H9 (cell line): ENCODE data around the gene CDKAL1. TPM values are rescaled to one million over a fixed set of nuclear protein-coding genes. Genes with fewer than 3 reads are reported as not detected.

Source experiments
- DNase-seq: peaks from one replicate; pipeline ENCODE4 v3.0.0-alpha.2; 2017
- H2AFZ ChIP-seq: one replicate; pipeline ENCODE4 v1.6.1; 2013; ENCODE audit warnings: mild to moderate bottlenecking, low read length, control low read depth, moderate library complexity
- H2AK5ac ChIP-seq: 2 replicates; pipeline ENCODE4 v1.6.1; 2013; ENCODE audit warnings: low read length, control low read depth, mixed read lengths; ENCODE audit not compliant: insufficient read length
- H2BK120ac ChIP-seq: one replicate; pipeline ENCODE4 v1.6.1; 2013; ENCODE audit warnings: low read depth, mild to moderate bottlenecking, low read length, control low read depth, inconsistent platforms; ENCODE audit not compliant: poor library complexity, severe bottlenecking
- H2BK12ac ChIP-seq: 2 replicates; pipeline ENCODE4 v1.6.1; 2013; ENCODE audit warnings: low read length, control low read depth, mixed read lengths, low read depth; ENCODE audit not compliant: insufficient read length
- H2BK15ac ChIP-seq: 2 replicates; pipeline ENCODE4 v1.6.1; 2013; ENCODE audit warnings: low read depth, low read length, control low read depth
- H2BK20ac ChIP-seq: one replicate; pipeline ENCODE4 v1.6.1; 2013; ENCODE audit warnings: low read depth, mild to moderate bottlenecking, low read length, control low read depth, inconsistent platforms; ENCODE audit not compliant: poor library complexity, severe bottlenecking
- H2BK5ac ChIP-seq: 2 replicates; pipeline ENCODE4 v1.6.1; 2013; ENCODE audit warnings: low read length, control low read depth, mixed read lengths; ENCODE audit not compliant: insufficient read length
- H3K14ac ChIP-seq: 2 replicates; pipeline ENCODE4 v1.6.1; 2013; ENCODE audit warnings: low read length, control low read depth; ENCODE audit not compliant: insufficient read depth
- H3K18ac ChIP-seq: 2 replicates; pipeline ENCODE4 v1.6.1; 2013; ENCODE audit warnings: low read depth, mild to moderate bottlenecking, mixed read lengths, low read length, control low read depth; ENCODE audit not compliant: insufficient read length
- H3K23ac ChIP-seq: 2 replicates; pipeline ENCODE4 v1.6.1; 2013; ENCODE audit warnings: low read length, control low read depth, mixed read lengths, low read depth; ENCODE audit not compliant: insufficient read length
- H3K23me2 ChIP-seq: 2 replicates; pipeline ENCODE4 v1.6.1; 2013; ENCODE audit warnings: low read depth, mild to moderate bottlenecking, mixed read lengths, low read length, control low read depth; ENCODE audit not compliant: insufficient read length, poor library complexity, severe bottlenecking
- H3K27ac ChIP-seq: 2 replicates; pipeline ENCODE4 v1.5.1; 2013; ENCODE audit warnings: low read length, control low read depth, mixed read lengths, low read depth; ENCODE audit not compliant: insufficient read length
- H3K27me3 ChIP-seq: 2 replicates; pipeline ENCODE4 v1.6.1; 2013; ENCODE audit warnings: low read length, control low read depth, inconsistent platforms; ENCODE audit not compliant: insufficient read depth
- H3K4ac ChIP-seq: 2 replicates; pipeline ENCODE4 v1.6.1; 2013; ENCODE audit warnings: low read depth, mild to moderate bottlenecking, control low read depth, inconsistent platforms, low read length, moderate library complexity
- H3K4me1 ChIP-seq: 2 replicates; pipeline ENCODE4 v1.6.1; 2013; ENCODE audit warnings: low read length, control low read depth, inconsistent platforms; ENCODE audit not compliant: insufficient read depth
- H3K4me2 ChIP-seq: 2 replicates; pipeline ENCODE4 v1.6.1; 2013; ENCODE audit warnings: low read length, control low read depth, mixed read lengths; ENCODE audit not compliant: insufficient read length, insufficient read depth
- H3K56ac ChIP-seq: 2 replicates; pipeline ENCODE4 v1.6.1; 2013; ENCODE audit warnings: low read depth, mild to moderate bottlenecking, mixed read lengths, low read length, control low read depth; ENCODE audit not compliant: insufficient read length
- H3K79me1 ChIP-seq: 2 replicates; pipeline ENCODE4 v1.6.1; 2013; ENCODE audit warnings: low read depth, mild to moderate bottlenecking, moderate library complexity, low read length, control low read depth, inconsistent platforms; ENCODE audit not compliant: insufficient read depth, poor library complexity, severe bottlenecking
- H3K79me2 ChIP-seq: 2 replicates; pipeline ENCODE4 v1.6.1; 2013; ENCODE audit warnings: low read length, control low read depth, inconsistent platforms; ENCODE audit not compliant: insufficient read depth
- H3K9ac ChIP-seq: 2 replicates; pipeline ENCODE4 v1.6.1; 2013; ENCODE audit warnings: low read length, control low read depth, mixed read lengths; ENCODE audit not compliant: insufficient read length; ENCODE audit errors: extremely low read depth
- H3K9me3 ChIP-seq: one replicate; pipeline ENCODE4 v1.6.1; 2013; ENCODE audit warnings: low read depth, low read length, inconsistent platforms; ENCODE audit not compliant: control insufficient read depth
- H3T11ph ChIP-seq: one replicate; pipeline ENCODE4 v1.6.1; 2013; ENCODE audit warnings: mild to moderate bottlenecking, low read length, control low read depth, inconsistent platforms
- H4K20me1 ChIP-seq: one replicate; pipeline ENCODE4 v1.6.1; 2013; ENCODE audit not compliant: control insufficient read depth, insufficient read length, insufficient read depth
- H4K5ac ChIP-seq: 2 replicates; pipeline ENCODE4 v1.6.1; 2013; ENCODE audit warnings: low read depth, mild to moderate bottlenecking, mixed read lengths, low read length, control low read depth; ENCODE audit not compliant: insufficient read length
- H4K8ac ChIP-seq: replicated peaks from 2 replicates; pipeline ENCODE4 v1.6.1; 2013; ENCODE audit warnings: low read length, control low read depth, mixed read lengths, low read depth; ENCODE audit not compliant: insufficient read length
- H4K91ac ChIP-seq: 2 replicates; pipeline ENCODE4 v1.6.1; 2013; ENCODE audit warnings: low read depth, mild to moderate bottlenecking, moderate library complexity, mixed read lengths, low read length, control low read depth; ENCODE audit not compliant: insufficient read length
- H3K27ac Mint-ChIP-seq, 3 experiments: 2 replicates in 2 of 3; 3 replicates in 1 of 3; pipeline ENCODE4 v1.8.0; 2020 to 2021; ENCODE audit warnings: mixed read lengths in 3 of 3, mild to moderate bottlenecking in 1 of 3, moderate library complexity in 1 of 3
- H3K27me3 Mint-ChIP-seq: 2 replicates; pipeline ENCODE4 v1.8.0; 2021; ENCODE audit warnings: low read depth, mild to moderate bottlenecking, moderate library complexity, mixed read lengths
- H3K36me3 Mint-ChIP-seq, 3 experiments: 2 replicates in 2 of 3; 3 replicates in 1 of 3; pipeline ENCODE4 v1.8.0; 2020 to 2021; ENCODE audit warnings: low read depth in 3 of 3, mixed read lengths in 3 of 3; ENCODE audit not compliant: insufficient read depth in 1 of 3
- H3K4me1 Mint-ChIP-seq, 2 experiments: 2 replicates each; pipeline ENCODE4 v1.8.0; 2020; ENCODE audit warnings: mixed read lengths in 2 of 2
- H3K4me3 Mint-ChIP-seq, 2 experiments: 2 replicates in 1 of 2; 3 replicates in 1 of 2; pipeline ENCODE4 v1.8.0; 2020 to 2021; ENCODE audit warnings: mild to moderate bottlenecking in 2 of 2, mixed read lengths in 2 of 2, moderate library complexity in 1 of 2
- H3K9me3 Mint-ChIP-seq, 2 experiments: 2 replicates in 1 of 2; 3 replicates in 1 of 2; pipeline ENCODE4 v1.8.0; 2020; ENCODE audit warnings: mild to moderate bottlenecking in 2 of 2, mixed read lengths in 2 of 2, moderate library complexity in 1 of 2
- CTCF ChIP-seq: fragments of 200-600 bp; sonication (generic); conservative IDR thresholded peaks from 3 replicates; pipeline ENCODE4 v1.8.0; 2021; ENCODE audit warnings: antibody characterized with exemption, mild to moderate bottlenecking
- WGBS: extraction: QIAGEN DNeasy Blood & Tissue Kit; methylation state at CpG from one replicate; pipeline ENCODE4 v1.1.7; 2013; ENCODE audit warnings: missing lambda C conversion rate, low lambda C conversion rate, mixed read lengths; ENCODE audit not compliant: insufficient read length; ENCODE audit errors: extremely low coverage; 5-methylcytosine and 5-hydroxymethylcytosine counted together
- total RNA-seq: library from RNA; stranded (reverse); gene quantifications from 2 replicates; pipeline ENCODE4 v1.2.1, GENCODE V29; 2021

CDKAL1 gene
- total RNA-seq, 1 experiment from 2014 or later, result 23.0 TPM

GRCh38 chr6:20737912-20738311, 203.7 kb downstream of the CDKAL1 start:
- DNase-seq, result no peak
- no CpG with 5 or more reads among the region's 3 CpGs for WGBS
- no peak overlapping the region for H2BK120ac ChIP-seq

More at GRCh38 chr6:20737912-20738311, 203.7 kb downstream of the CDKAL1 start:
- no peaks in the 10 kb centered on the region for H4K20me1 ChIP-seq
- H3K14ac ChIP-seq, result no peak overlapping the region
- H3K79me2 ChIP-seq, result no peaks in the 10 kb centered on the region
- H4K5ac ChIP-seq, result no peak overlapping the region
- no peaks in the 10 kb centered on the region for H3K9me3 Mint-ChIP-seq
- no peaks in the 10 kb centered on the region for H3K79me1 ChIP-seq
- H3K23me2 ChIP-seq, result no peaks in the 10 kb centered on the region
- no peak overlapping the region for H2BK5ac ChIP-seq
- H3K4me1 Mint-ChIP-seq, result peaks cover 4% of the 10 kb centered on the region in 2 experiments; a peak in 3 of 4 replicates
- H2BK12ac ChIP-seq, result no peak overlapping the region
- no peak overlapping the region for H2AFZ ChIP-seq
- H3K18ac ChIP-seq, result no peak overlapping the region
- H4K8ac ChIP-seq, result no peak overlapping the region
- no peak overlapping the region for H3K27ac ChIP-seq
- H3K9me3 ChIP-seq, result no peaks in the 10 kb centered on the region
- no peak overlapping the region for H2BK20ac ChIP-seq
- no peak overlapping the region for H3K23ac ChIP-seq
- H3K4me1 ChIP-seq, result peaks cover 2% of the 10 kb centered on the region; the same call in 1 of the 2 replicates
- H3K27me3 ChIP-seq, result no peaks in the 10 kb centered on the region
- H3K4me2 ChIP-seq, result no peak overlapping the region
- H3K27ac Mint-ChIP-seq, result no peak overlapping the region
- H3K56ac ChIP-seq, result no peak overlapping the region
- no peak overlapping the region for H3K4ac ChIP-seq
- no peaks in the 10 kb centered on the region for H3K27me3 Mint-ChIP-seq
- H2BK15ac ChIP-seq, result no peak overlapping the region
- no peak overlapping the region for H4K91ac ChIP-seq
- no peak overlapping the region for H3K4me3 Mint-ChIP-seq
- no peak overlapping the region for H3T11ph ChIP-seq
- no peak for TF ChIP-seq CTCF
- H3K36me3 Mint-ChIP-seq, result peaks cover 0 to 13% (median 8%) of the 10 kb centered on the region in 3 experiments; a peak in 6 of 7 replicates
- no peak overlapping the region for H2AK5ac ChIP-seq
- no peak overlapping the region for H3K9ac ChIP-seq
